Sigmoid colon (tissue), 3 donors: ENCODE measurements around the gene TSPEAR.

ENCODE experiments used
- POLR2A ChIP-seq, 2 donors: fragments of 450-650 bp; IDR thresholded peaks; one replicate each; pipeline ENCODE4 v1.6.1; 2016; ENCODE audit warnings: antibody characterized with exemption in 2 of 2, mild to moderate bottlenecking in 2 of 2, moderate library complexity in 2 of 2
- TF ChIP-seq, protein P1 (sequence below), 4 experiments: fragments of 450-650 bp in 3 of 4; fragments of 200-600 bp in 1 of 4; IDR thresholded peaks; one replicate each; pipeline ENCODE4 v1.5.1; 2016 to 2019; ENCODE audit warnings: antibody characterized with exemption in 4 of 4, mild to moderate bottlenecking in 3 of 4, moderate library complexity in 2 of 4

DNA sequence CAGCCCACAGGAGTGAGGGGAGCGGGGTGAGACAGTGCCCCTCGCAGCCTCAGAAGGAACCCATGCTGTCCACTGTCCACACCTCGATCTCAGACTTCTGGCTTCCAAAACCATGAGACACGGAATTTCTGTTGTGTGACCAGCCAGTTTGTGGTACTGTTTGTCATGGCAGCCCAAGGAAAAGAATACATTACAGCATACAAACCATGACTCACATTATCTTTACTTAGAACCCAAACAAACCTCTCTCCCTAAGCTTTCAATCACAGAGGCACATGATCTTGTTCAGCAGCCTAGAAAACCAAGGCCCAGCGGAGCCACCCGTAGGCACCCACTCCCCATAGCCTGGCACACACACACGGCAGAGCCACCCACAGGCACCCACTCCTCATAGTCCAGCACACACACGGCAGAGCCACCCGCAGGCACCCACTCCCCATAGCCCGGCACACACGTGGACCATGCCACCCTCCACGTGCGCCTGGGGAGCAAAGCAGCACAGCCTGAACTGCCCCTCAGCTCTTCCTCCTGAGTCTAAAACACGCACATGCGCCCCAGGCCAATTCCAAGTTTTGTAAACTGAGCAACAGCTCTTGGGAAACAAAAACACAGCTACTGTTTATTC lies 138.3 kb downstream of the TSPEAR start:
- TF ChIP-seq POLR2A (IDR thresholded peaks at IDR 0.05): no peak
- TF ChIP-seq, protein P1, sequence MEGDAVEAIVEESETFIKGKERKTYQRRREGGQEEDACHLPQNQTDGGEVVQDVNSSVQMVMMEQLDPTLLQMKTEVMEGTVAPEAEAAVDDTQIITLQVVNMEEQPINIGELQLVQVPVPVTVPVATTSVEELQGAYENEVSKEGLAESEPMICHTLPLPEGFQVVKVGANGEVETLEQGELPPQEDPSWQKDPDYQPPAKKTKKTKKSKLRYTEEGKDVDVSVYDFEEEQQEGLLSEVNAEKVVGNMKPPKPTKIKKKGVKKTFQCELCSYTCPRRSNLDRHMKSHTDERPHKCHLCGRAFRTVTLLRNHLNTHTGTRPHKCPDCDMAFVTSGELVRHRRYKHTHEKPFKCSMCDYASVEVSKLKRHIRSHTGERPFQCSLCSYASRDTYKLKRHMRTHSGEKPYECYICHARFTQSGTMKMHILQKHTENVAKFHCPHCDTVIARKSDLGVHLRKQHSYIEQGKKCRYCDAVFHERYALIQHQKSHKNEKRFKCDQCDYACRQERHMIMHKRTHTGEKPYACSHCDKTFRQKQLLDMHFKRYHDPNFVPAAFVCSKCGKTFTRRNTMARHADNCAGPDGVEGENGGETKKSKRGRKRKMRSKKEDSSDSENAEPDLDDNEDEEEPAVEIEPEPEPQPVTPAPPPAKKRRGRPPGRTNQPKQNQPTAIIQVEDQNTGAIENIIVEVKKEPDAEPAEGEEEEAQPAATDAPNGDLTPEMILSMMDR (IDR thresholded peaks at IDR 0.05): no peak
